GM19238 (cell line): ENCODE measurements around the gene CCDC28A.

Experiments
- DNase-seq: peaks from one replicate; pipeline ENCODE4 v3.0.0; 2011; ENCODE audit warnings: low spot score; ENCODE audit not compliant: insufficient read length

The CCDC28A gene

DNA sequence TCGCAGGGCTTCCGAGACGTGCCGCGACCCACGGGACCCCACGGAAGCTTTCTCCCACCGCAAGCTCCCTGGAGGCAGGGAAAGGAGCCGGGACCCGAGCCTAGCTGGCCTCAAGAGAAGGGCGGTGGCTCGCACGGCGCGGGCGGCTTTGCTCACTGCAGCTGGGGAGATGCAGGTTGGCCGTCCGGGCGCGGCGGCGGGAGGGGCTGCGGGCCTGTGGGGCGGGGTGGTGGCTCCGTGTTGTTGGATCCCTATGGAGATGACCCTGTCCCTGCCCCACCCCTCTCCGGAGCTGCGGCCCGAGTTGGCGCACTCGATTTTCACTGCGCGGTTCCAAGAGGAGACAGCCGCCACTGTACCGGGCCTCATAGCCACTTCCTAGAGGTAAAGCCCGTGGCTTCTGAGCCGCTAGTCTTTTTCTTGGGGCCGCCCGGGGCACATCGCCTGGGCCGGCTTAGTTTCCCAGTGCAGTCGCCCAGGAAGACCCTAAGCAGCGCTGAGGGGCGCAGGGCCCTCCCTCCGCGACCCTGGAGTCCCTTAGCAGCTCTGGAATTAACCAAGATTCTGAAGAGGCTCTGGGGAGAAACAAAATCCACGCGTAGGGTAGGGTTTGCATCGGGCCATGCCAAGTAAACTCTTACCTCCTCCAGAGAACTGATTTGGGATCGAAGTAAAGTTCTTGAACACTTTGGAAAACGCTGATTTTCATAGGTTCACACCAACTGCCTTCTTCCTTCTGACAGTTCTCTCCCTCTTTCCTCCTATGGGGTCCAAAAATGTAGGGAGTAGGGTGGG is 22.4 kb downstream of the CCDC28A start, which contains the start of gene ECT2L:
Gene ECT2L (plus strand): TSS at position 279 of the 795 bp plus-strand sequence. CDS start 17,188 bp downstream, outside the sequence.
- no peak for DNase-seq

DNA sequence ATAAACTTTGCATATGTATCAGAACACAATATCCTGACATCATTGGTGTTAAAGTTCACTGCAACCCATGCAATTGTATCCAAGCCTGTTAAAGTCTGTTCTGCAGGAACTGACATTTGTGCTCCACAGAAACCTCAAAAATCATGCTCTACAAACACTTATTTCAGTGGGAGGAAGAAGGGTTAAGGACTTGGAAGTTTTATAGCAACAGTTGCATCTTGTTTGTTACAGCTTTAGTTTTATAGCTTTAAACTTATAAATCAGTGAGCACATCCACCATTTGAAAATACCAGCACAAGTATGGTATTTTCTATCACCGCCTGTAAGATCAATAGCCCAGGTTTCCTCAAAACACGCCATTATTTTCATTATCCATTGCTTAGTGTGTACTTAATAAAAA is 23.2 kb downstream of the CCDC28A start:
- no peak for DNase-seq

DNA sequence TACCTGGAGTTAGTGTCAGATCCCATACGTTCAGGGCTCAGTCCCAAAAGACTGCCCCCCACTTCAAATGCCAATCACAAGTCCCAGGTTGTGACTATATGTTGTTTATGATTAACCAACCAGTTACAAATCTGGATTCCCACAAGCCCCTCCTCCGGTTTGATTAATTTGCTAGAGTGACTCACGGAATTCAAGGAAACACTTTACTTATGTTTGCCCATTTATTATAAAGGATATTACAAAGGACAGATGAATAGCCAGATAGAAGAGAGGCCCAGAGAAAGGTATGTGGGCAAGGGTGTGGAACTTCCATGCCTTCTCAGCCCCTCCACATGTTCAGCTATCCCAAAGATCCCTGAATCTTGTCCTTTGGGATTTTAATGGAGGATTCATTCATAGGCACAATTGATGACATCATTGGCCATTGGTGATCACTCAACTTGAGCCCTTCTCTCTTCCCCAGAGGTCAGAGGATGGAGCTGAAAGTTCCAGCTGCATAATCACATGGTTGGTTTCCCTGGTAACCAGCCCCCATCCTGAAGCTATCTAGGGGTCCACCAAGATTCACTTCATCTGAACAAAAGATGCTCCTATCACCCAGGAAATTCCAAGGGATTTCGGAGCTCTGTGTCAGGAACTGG is 24.4 kb downstream of the CCDC28A start:
- DNase-seq: no peak

DNA sequence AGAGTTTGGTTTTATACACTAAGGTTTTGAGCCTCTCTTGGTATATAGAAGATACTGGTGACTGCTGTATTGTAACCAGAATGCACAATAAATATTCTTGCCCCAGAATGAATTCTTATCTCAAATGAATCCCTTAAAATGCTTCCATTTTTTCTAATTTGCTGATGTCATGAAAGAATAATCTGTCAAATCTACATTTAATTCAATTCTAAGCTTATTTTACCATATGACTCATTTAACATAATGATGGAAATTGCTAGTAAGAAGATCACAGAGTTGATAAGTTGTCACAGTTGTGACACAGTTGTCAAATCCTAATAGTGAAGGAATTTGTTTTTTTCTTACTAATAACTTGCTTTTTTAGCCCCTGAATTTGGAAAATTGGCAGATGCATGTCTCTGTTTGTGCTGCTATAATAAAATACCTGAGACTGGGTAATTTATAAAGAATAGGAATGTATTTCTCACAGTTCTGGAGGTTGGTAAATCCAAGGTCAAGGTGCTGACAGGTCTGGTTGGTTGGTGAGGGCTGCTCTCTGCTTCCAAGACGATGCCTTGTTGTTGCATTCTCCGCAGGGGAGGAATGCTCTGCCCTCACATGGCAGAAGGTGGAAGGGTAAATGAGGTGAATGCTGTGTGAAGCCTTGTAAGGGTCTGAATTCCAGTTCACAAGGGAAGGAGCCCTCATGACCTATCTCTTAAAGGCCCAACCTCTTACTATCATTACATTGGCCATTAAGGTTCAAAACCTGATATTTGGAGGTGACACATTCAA is 27.0 kb downstream of the CCDC28A start:
- no peak for DNase-seq

DNA sequence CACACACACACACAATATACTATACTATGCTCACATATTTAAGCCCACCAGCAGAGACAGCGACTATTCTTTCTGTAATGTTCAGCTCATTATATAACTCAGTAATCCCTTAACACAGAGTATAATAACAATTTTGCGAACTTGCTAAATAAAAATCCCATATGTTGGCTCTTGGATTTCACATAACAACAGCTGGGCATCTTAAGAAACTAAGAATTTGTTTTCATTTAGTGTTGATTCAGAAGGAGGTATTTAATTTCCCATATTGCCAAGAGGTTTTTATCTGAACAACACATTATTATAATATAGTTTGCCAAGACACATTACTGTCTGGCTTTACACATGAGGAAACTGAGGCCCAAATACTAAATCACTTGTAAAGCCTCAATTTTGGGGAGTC is 29.8 kb downstream of the CCDC28A start:
- DNase-seq: no peak

DNA sequence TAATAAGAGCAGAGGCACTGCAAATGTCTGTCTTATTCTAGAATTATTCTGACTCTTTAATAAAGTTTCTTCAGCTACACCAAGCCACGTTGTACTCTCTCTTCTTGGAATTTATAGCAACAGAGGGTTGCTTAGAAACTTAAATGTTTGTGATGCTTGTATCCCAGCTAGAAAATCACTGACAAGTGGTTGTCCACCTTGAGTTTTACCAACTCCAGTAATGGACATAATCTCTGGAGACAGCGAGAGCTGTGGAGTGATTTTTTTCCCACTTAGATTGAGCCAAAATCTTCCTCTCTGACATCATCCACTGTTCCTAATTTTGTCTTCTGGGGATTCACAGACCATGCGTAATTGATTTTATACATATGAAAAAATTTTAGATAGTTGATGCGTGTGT is 30.3 kb downstream of the CCDC28A start:
- DNase-seq: no peak

DNA sequence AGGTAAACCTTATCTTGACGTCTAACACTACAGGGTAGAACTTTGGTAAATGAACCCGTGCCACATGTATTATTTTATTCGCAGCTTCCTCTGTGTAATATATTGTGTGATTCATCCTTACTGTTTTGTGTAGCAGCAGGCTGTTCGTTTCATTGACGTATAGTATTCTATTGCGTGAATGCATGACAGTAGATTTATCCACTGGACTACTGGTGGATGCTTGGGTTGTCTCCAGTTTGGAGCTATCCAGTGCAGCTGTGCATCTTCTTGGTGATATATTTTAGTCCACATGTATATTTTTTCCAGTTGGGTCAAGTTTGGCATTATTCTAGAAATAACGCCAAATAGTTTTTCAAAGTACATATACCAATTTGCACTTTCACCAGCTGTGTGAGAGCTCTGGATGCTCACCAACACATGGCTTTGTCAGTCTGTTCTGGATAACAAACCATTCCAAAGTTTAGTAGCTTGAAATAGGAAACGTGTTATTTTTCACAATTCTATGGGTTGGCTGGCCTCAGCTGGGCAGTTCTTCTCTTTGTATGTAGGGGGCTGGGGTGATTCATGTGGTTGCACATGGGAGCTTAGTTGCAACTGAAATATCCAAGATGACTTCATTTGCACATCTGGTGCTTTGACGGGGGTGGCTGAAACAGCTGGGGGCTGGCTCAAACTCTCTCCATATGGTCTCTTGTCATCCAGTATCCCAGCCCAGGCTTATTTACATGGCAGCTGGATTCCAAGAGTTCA is 31.6 kb downstream of the CCDC28A start:
- no peak for DNase-seq

DNA sequence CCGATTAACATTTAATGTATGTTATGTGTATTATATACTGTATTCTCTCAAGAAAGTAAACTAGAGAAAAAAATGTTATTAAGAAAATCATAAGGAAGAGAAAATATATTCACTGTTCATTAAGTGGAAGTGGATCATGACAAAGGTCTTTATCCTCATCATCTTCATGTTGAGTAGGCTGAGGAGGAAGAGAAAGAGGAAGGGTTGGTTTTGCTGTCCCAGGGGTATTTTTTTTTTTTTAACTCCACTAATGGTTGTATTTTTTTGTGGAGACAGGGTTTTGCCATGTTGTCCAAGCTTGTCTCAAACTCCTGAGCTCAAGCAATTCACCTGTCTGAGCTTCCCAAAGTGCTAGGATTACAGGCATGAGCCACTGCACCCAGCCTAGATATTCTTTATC is 33.3 kb downstream of the CCDC28A start:
- no peak for DNase-seq

DNA sequence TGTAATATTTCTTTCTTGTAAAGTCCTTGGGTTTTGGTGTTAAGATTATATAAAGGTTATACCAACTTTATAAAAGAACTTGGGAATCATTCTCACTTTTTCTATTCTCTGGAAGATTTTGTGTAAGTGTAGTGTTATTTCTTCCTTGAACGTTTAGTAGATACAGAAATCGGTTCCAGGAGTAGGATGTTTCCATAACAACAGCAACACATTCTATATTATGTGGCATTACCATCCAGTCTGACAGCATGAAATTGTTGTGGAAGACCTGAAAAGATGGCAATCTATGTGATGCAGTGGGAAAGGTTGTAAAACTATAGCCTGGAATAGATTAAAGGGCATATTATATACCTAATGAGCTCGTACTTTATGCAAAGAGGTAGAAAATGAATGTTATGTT is 36.1 kb downstream of the CCDC28A start:
- DNase-seq: no peak

DNA sequence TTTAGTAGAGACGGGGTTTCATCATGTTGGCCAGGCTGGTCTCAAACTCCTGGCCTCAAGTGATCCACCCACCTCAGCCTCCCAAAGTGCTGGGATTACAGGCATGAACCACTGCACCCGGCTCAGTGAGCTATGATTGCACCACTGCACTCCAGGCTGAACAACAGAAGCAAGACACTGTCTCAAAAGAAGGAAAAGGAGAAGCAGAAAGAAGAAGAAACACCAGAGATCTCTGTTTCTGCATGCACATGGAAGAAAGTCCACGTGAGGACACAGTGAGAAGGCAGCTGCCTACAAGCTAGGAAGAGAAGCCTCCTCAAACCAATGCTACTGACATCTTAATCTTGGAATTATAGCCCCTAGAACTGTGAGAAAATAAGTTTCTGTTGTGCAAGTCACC is 38.3 kb downstream of the CCDC28A start:
- DNase-seq: no peak

DNA sequence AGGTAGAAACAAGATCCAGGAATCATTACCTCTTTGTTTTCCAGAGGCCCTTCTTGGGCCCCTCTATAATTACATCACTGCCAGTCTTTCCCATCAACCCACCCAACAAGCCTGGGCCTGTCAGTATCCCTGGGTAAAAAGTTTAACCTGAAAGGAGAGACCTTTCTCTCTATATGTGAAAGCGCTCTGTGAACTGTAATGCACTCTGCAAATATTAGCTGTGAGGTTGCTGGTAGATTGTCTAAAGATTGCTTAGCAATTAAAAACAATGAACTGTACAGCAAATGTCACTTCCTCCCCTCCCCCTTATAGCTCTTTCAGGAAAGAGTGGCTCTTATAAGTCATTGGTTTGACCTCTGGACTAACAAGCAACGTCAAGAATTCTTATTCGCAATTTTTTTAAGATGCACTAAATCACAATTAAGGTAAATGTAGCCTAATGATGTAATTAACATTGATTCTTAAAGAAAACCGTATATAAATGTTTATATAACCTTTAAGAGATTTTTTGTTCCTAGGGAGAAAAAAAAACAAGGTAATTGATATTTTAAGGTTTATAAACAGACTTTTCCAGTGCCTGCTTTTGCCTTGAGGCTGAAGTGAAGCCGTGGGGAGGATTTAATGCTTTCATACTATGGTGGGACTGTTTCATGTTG is 40.7 kb downstream of the CCDC28A start:
- DNase-seq: no peak

DNA sequence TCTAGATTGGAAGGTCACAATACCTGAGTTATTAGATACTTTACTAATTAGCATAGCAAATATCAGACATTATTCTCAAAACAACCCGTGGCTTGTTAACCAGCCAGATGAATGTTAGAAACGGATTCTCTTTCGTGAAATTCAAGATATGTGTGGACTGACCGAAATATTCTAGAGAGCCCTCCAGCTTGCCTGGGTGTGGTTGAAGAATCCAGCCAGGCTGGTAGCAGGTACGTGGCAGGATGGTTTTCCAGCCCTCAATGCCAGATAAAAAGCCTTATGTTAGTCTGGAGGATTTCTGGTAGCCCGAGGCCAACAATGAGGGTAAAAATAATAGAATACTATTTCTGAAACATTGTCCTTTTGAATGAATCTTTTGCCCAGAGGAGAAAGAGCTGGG is 41.7 kb downstream of the CCDC28A start:
- no peak for DNase-seq

DNA sequence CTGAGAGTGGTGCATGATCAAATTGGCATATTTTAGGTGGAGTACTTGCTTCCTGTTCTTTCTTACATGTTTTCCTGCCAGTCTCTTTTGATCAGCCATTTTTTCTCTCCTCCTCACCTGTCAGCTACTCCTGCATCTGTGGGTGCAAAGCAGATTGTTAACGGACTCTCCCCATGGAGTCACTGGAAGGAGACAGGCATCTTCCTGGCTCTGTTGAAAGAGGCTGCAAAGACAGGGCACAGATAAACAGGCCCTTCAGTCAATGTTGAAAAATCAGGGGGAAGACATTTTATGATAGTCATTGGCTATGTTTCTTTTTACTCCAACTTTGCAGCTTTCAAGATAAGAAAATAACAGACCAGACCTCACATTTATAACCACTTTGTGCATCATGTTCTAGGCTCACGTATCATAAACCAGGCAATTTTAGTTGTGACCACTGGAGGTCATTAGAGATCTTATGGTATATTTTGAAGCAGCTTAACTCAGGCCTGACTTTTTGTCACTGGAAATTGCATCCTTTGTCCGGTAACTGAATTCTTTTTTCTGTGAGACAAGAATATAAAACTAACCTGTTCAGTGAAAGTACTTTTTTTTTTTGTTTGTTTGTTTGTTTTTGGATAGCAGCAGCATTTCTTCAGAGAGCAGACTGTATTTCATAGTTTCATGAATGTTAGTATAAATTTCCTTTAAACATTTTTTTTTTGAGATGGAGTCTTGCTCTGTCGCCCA is 42.4 kb downstream of the CCDC28A start:
- DNase-seq: peak; percentile 16

DNA sequence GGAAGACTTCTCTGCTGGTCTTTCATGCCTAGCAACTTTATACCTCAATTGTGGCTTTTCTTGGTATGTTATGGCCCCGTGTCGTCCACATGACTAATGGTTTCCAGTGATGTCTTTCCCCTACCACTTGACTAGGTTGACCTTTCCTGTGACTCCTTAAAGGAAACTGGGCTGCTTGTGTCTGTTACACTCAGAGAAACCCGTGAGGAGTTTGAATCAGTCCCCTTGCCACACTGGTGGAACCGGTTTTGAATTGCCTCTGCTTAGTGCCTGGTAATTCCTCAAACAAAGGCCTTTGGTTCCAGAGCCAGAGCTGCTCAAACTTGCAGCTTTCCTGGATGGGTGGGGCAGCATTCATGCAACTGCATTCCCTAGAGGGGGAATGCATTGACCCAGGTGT is 44.2 kb downstream of the CCDC28A start:
- no peak for DNase-seq

DNA sequence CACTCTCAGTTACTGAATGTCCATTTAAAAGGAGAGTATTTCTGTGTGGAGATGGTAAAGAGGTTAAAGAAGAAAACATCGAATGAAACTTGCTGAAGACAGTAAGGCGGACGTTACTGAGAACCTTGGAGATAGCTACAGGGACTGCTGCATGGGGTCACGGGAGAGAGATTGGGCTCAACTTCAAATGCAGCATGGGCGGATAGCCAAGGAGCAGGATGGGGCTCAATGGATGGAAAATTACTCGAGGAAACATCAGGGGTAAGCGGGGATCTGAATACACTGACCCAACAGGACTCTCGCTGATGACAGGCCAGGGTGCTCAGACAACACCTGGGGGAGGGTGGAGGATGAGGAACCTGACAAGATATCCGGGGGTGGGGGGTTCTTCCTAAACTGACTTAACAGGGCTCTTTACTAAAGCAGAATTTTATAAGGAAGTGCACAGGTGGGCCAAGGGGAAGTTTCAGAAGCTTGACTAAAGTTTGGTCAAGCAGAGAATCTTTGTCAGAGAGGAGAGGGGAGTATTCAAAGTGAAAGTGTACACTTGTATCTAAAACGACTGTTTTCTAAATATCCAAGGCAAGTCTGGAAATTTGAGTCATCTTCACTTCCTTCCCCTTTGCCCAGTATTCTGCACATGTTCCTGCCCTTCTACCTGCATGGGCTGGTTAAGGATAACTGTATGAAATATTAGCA is 45.1 kb downstream of the CCDC28A start:
- peak; percentile 16 for DNase-seq

DNA sequence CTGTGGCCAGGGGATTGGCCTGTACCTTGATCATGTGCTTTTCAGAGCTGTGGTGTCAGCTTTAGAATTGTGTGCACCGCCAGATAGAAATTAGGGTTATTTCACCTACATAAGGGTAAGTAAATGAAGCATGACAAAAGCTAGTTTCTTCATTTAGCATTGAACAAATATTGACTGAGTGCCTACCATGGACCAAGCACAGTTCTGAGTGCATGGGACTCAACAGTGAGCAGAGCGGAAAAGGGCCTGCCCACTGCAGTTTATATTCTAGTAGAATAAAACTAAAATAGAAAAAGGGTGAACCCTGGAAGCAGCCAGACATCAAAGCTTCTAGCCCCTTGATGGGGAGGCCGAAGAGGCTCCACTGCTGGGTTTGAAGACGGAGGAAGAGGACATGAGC is 48.0 kb downstream of the CCDC28A start:
- no peak for DNase-seq

DNA sequence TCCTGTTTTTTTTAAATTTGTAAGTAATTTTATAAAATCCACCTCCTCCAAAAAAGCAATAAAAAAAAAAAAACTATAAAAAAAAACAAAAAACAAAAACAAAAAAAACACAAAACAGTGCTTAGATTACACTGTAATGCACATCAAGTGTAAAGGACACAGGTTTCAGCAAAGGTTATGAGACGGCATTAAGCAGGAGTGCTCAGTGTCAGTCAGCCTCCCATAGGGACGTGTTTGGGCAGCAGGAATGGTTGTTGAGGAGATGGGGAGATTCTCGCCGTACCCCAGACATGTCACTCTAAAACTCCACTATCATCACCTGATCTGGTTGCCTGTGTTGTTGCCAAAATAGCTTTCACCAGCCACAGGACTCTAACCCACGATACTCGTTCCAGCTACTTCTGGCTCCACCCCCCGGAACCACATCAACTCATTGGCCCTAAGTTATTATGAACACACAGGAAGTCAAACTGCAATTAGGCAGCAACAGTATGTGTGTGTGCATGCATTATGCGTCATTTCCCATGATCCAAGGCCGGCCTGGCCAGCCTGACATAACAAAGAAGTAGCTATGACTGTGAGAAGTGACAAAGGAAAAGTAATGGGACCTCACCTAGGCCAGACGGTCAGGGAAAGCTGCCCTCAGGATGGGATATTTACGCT is 51.0 kb downstream of the CCDC28A start:
- DNase-seq: no peak

DNA sequence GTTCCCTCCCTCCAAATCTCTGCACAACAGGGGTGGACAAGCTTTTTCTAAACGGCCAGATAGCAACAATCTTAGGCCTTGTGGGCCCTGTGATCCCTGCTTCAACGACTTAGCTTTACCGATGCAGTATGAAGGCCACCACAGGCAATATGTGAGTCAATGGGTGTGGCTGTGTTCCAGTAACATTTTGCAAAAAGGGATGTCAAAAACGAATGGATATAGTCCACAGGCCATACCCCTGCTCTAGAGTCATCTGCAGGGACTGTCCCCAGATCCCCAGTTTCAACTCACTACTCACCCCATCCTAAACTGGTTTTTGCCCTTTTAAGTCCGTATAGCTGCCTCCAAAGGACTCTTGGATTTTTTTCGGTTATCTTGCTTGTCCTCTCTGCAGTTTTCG is 56.7 kb downstream of the CCDC28A start:
- no peak for DNase-seq

DNA sequence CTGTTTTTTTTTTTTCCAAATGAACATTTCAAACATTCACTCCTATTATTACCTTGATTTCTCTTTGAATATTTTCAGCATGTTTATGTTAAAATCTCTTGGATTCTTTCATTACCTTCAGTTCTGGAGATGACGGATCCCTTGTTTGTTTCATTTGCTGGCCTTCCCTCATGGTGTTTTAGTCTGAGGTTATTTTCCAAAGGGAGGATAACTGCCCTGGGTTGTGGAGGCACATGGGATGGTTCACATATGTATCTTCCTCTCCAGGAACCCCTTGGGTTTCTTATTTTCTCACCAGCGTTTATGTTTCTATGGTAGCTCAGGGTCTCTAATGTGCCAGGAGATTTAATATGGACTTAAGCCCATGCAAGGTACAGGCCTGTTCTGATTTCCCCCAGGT is 58.6 kb downstream of the CCDC28A start:
- no peak for DNase-seq
